Measurements from ENCODE around the gene TBC1D19.
A peak's percentile ranks its signal among the peaks of the same experiment; 100 is the strongest.

TBC1D19 gene

DNA sequence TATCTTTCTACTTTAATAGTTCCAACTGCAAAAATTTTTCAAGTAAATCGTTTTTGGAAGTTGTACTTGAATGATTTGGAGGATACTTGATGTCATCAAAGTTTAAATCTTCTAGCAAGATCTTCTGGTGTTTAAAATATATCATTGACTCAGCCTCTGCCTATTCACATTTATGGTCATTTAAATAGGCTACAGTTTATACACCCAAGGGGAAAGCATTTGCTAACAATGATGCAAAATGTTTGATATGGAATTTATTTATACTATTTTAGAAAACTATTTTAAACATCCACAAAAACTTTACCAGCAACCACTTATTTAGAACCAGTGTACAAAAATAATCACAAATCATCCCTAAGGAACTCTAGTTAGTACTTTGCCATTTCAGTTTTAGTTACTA is 153.5 kb downstream of the TBC1D19 start:
- no peak for DNase-seq

DNA sequence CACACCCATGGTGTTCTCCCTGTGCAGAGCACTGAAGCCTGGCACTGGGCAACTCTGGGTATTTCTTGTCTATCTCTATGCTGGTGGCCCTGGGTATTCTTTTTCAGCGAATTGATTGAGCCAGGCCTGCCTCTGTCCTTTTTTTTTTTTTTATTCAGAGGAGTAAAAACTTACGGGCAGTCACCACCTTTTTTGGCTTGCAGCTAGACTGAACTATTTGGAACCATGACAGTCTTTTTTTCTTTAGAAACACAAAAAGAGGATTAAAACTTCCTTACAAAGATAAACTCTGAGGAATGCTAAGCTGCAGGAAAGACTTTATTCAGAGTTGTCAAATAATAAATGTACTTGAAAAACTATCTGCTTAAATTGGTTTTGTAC is 157.6 kb downstream of the TBC1D19 start:
- DNase-seq, result no peak

DNA sequence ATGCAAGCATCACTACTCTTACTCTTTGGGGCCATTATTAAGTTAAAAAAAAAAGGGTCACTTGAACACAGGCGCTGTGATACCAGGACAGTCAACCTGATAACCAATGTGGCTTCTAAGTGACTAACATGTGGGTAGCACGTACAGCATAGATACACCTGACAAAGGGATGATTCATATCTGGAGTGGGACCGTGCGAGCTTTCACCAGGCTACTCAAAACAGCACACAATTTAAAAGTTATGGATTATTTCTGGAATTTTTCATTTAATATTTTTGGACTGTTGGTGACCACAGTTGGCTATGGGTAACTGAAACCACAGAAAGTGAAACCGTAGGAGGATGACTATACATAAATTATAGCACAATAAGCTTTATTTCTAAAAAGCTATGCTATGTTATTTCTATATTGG is 162.9 kb downstream of the TBC1D19 start:
- no peak for DNase-seq

DNA sequence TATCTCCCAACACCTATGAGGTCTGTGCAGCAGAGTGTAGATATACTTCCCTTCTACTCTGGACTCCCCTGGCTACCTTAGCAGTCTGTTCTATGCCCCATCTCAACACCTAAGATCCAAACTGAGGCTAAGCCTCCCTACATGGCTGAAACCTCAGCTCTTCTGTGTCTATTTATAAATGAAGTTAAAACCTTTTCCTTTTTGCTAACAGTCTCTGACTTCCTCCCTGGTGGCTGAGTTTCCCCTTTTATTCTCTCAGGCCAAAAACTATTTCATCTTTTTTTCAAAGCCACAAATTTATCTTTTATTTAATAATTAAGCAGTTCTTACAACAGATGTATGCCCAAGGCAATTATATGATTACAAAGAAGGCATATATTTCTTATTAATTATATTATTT is 164.9 kb downstream of the TBC1D19 start:
- DNase-seq, result no peak

DNA sequence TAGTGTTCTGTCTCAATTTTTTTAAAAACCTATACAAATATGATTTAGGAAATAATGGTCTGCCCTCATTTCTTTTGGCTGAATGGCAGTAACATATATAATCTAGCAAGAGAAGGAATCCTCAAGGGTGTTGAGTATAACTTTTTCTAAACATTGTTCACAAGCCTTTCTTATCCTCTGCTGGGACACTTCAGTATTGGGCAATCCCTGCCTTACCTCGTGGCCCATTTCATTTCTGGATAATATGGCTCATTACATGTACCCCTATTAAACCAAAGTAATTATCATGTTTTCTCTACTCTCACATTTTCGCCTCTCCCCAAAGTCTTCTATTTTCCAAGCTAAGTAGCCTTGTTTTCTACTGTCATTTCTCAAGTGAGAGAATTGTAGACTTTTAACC is 166.0 kb downstream of the TBC1D19 start:
- DNase-seq, result no peak

DNA sequence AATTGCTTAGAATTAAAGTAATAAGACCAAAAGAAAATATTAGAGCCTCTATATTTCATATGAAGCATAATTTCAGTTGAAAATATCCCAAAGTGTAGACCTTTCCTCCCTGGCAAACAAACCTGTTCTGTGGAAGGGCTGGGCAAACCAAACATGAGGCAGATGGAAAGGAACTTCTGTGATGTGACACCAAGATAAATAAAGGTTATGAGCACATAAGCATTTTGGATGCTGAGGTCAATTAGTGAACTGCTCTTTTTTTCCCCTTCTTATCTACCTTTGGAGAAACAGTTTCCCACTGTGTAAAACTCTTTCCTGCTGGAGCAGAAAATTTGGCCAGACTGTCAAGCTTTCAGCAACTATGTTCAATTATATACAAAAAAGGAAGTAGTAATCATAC is 167.1 kb downstream of the TBC1D19 start:
- DNase-seq, result peak; percentile 1 to 5

DNA sequence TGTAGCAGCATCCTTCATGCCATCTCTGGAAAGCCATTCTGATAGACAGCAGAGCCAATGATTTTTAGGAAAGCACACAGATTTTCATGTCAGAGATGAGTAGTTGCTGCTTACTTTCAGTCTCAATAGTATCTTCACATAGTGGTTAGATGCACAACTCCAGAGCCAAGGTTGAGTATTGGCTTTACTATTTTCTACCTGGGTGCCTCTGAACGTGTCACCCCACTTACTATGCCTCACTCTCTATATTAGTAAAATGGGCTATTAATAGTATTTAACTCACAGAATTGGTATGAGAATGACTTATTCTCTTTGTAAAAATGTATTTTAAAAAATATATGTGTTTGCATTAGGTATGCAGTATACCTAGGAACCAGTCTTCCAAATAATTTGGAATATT is 168.0 kb downstream of the TBC1D19 start:
- no peak for DNase-seq

DNA sequence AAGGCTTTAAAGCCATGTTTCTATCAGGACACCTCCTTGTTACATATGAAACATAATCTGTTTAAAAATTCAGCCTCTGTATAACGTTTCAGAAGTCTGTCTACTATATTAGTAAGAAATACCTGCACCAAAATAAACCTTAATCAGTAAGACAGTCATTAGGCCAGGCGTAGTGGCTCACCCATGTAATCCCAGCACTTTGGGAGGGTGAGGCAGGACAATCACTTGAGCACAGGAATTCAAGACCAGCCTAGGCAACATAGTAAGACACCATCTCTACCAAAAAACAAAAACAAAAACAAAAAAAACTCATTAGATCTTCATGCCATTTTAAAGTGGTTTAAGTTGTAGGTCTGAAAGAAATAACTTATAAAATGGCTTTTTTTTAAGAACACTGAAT is 169.3 kb downstream of the TBC1D19 start:
- no peak for DNase-seq

DNA sequence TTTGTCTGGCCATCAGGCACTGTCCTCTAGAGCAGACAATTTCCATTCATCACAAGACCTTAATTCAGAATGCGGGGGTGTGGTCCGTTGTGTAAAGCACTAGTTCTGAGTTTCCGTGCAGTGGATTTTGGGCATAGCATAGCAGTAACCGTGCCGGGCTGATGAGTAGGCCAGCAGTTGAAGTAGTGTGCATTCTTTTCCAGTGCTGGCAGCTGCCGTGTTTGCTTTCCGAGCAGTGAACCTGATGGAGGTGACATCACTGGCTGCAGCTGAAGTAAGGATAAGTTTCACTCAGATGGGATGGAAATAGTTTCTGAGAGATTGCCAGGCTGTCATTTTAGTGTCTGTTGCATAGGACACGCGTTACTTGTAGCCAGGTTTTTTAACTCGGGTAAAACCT is 169.7 kb downstream of the TBC1D19 start:
- DNase-seq, result peak; percentile 19 to 41

DNA sequence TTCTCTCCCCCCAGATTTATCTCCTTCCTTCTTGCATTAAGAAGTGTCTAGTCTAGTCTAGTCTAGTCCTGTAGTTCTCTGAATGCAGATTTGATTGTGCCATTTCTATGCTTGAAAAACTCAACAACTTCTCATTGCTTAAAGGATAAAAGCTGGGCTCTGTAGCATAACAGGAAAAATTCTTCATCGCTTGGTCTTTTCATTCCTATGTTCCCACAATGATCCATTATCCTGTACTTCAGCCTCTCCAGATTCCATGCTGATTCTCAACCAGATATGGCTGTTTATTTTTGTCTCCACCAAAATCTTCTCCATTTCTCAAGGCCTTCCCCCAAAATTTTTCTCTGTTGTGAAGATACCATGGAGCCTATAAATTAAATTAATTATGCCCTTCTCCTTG is 173.9 kb downstream of the TBC1D19 start:
- no peak for DNase-seq

DNA sequence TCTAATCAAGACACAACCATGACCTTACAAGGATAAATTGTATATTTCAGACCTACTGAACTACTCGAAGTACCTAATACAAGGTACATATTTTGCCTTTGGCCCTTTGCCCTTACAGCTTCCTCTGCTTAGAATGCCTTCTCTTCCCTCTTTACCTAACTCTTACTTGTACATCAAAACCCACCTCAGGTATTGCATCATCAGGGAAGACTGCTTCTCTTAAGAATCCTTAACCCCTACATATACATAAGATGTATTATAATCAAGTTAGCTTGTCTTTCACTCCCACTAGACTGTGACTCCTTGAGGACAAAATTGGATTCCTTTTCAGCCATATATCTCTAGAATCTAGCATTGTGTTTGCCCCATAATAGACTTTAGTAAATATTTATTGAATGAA is 175.0 kb downstream of the TBC1D19 start:
- DNase-seq, result no peak

DNA sequence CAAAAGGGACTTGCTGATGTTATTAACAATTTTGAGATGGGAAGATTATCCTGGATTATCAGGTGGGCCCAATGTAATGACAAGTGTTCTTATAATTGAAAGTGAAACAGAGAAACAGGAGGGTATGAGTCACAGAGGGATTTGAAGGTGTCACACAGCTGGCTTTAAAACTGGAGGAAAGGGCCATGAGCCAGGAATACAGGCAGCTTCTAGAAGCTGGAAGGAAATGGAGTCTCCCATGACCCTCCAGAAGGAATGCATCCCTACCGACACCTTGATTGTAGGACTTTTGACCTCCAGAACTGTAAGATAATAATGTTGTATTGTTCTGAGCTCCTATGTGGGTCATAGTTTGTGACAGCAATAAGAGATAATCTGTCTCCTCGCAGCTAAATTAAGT is 178.8 kb downstream of the TBC1D19 start:
- DNase-seq, result no peak

DNA sequence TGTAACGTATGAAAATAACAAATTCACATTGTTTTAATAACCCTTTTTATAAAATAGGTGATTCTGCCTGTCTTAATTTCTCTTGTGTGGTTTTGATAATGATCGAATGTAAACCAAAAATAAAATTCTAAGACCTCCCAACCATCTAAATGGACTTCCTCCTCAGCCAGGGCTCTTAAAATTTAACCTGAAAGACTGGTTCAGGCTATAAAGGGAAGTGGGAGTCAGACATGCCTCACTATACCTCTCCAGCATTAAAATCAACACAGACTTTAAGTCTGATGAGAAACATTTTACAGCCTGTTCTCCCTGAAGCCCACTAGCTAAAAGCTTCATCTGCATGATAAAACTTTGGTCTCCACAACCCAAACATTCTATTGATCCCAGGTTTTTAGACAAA is 179.2 kb downstream of the TBC1D19 start:
- no peak for DNase-seq

DNA sequence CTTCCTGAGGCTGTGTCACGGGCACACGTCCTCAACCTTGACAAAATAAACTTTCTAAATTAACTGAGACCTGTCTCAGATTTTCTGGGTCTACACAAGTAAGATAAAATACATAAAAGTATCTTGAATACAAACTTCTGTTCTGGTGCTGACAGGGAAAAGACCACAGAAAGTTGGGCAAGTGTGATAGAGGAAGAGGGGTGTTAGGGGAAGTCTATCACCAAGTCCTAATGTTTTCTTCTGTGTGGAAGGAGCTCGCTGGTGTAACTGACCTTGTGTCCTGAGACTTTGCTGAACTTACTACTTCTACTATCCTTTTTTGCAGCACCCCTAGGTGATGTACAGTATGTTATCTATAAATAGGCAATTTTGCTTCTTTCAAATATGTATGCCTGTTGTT is 179.8 kb downstream of the TBC1D19 start:
- DNase-seq, result no peak

DNA sequence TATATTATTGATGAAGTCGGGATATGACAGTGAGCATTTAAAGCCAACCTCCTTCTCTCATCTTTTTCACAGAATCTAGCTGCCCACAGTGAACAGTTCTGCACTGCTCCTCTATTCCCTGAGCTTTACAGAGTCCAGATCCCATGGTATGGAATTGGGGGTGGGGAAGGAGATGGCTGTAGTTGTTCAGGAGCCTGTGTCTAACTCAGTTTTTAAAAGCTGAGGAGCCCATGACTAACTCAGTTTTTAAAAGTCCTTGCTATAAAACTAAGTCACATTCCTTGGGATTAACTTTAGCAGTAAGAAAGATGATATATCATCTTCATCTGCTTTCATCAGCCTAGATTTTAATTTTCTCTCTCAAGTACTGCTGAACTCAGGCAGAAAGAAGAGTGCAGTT is 180.3 kb downstream of the TBC1D19 start:
- DNase-seq, result no peak

DNA sequence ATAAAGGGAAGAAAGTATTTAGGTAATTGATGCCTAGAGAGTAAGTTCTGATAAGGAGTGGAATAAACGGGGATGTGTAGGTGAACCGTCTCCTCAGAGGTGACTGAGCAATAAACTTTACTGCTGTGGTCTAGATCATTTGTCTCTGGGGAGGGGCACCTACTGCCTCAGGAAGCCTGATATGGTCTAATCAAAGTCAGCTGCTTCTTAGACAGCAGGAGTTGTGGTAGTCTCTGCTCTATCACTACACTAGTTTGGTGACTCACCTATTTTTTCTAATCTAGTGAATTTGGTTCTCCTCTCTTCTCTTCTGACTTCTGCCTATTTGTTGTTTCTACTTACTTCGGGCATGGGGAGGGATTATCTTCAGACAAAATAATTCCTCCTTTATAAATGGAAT is 181.6 kb downstream of the TBC1D19 start:
- no peak for DNase-seq

DNA sequence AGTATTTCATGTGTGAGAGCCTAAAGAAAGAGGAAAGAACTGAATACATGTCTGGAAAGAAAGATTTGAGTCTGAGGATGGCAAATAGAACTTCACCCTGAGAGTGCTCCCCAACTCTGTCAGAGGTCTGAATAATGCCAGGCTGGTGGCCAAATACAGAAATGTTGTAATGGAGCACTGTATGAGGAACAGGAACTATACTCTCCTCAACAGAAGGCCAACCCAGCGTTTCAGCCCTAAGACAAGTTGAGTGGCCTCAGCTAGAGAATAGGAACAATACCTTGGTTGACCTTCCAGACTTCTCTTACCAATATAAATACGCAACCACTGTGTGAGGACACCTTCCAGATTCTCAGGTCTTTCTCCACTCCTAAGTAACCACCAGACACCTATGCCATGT is 182.3 kb downstream of the TBC1D19 start:
- DNase-seq, result no peak

DNA sequence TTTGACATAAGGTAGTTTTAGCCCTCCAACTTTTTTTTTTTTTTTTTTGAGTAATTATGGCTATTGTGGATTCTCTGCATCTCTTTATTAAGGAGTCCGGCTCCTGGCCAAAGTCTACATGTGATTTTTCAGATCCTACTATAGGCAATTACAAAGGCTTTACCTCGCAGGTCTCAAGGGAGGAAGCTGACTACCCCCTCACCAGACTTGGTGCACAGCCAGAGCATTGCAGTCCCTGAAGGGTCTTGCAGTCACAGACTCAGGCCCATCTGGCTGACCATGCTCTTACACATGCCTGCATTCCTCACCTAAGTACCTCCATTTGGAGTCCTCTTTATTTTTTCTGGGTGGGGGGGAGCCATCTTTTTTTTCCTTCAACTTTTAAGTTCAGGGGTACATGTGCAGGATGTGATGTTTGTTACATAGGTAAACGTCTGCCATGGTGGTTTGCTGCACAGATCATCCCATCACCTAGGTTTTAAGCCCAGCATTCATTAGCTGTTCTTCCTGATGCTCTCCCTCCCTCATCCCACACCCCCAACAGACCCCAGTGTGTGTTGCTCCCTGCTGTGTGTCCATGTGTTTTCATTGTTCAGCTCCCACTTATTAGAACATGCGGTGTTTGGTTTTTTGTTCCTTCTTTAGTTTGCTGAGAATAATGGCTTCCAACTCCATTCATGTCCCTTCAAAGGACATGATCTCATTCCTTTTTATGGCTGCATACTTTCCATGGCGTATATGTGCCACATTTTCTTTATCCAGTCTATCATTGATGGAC is 188.4 kb downstream of the TBC1D19 start:
- no peak for DNase-seq

DNA sequence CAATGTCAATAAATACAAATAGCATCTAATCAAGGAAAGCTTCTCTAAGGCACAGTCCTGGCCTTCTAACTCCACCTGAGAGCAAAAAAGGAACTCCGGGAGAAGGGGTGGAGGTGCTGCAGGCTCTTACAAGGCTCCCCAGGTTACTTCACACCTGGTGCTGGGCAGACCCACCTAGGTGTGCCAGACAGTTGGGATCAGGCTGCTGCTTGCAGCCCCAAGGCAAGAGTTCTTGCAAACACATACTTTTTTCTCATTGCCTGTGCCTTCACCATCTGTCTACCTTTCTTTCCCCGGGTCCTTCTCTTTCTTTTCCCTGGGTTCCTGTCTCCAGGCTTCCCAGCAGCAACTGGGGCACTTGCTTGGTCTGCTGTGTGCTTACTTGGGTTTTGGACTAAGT is 195.3 kb downstream of the TBC1D19 start:
- no peak for DNase-seq

DNA sequence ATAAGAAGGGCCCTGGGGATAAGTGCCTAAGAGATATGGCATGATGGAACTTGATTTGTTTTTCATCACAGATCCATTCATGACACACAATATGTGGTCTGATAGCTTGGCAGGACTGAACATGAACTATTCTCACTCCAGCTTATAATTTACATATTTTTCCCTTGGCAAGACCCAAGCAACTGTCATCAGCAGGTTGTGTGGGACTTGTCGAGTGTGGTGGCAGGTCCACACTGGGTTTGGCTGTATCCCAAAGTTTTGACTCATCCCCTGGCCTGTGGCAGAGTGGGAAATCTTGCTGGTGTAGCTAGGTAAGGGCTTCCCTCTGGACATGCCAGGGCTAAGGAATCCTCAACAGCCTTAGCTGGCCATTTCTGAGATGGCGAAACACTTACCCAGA is 195.8 kb downstream of the TBC1D19 start:
- DNase-seq, result no peak

DNA sequence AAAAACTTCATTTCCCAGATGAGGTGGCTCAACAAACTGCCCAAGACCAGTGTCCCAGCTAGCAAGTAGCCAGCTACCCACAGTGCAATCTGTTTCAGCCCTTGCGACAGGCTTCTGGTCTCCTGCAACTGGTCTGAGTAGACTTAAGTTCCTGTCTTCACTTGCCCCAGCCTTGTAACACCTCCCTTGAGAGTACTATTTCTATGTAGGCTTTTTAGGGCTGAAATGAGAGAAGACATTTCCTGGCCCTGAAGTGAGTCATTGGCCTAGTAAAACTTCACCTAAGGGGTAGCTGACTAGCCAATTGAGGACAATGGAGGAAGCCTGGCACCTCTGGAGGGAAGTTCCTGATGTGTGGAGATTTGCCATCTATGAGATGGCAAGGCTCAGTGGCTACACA is 196.7 kb downstream of the TBC1D19 start:
- DNase-seq, result no peak

DNA sequence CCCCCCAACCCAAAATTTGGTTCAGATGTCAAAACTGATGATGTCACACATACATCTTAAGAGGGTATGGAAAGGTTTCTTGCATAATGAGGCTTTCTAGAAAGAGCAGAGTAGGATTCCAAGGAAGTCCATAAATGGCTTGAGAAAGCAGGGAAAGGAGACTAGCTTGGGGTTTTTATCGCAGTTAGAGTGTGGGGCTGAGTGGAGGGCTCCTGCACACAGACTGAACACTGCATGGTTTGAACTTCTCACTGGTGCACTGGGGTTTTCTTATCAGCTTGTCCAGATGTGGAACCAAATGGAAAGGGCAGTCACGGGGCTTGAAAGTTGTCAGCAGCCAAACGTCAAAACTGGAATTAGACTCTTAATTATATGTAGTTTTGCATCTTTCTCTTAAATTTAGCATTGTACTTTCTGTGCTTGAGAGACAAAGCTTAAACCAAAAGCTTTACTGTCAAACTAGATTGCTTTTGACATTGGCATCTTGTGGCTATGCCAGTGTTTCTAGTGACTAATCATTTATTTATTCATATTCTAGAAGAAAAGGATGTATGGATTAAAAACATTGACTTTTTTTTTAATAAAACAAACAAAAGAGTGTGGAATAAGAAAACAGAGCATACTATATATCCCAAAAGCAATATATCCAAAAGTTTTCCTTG is 198.4 kb downstream of the TBC1D19 start:
- DNase-seq, result no peak

DNA sequence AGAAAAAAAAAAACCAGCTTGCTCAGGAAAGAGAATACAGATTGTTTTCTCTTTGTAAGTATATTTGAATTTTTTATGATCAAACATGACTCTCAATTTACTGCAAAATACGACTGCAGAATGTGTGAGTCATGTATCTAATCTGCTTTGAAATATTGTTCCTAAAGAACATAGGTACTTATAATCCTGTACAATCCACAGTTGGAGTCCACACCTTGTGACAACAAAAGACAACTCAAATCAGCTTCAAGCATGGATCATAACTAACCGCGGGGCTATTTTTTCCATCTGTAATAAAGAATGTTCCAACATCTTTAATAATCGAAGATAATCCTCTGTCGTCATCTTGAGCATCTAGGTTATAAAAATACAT is 198.9 kb downstream of the TBC1D19 start:
- DNase-seq, result no peak

DNA sequence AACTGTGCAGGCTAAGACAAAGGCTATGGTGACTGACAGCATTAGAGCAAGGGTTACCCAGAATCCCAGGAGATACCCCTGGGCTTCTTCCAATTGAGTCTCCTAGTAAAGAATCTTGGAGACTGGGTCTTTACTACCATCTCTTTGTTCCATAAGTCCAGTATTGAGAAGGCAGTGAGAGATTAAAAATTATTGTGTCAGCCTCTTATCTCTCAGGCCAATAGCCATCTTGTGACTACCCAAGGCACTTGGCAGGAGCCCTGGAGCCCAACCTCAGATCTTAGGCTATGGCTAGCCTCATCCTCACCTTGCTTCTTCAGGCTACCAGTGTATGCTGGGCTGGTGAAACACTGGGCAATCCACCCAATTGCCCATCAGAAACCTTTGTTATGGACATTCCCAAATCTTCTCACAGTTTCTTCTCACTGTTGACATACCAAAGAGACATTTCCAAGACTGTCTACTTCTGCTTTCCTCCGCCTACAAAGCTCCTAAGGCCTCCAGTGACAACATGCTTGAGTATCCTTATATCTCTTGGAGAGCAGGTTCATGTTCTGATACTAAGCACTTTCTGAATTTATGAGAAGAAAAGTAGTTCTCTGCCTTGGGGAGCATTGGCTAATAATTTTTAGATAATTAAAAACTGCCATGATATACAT is 200.5 kb downstream of the TBC1D19 start:
- no peak for DNase-seq

DNA sequence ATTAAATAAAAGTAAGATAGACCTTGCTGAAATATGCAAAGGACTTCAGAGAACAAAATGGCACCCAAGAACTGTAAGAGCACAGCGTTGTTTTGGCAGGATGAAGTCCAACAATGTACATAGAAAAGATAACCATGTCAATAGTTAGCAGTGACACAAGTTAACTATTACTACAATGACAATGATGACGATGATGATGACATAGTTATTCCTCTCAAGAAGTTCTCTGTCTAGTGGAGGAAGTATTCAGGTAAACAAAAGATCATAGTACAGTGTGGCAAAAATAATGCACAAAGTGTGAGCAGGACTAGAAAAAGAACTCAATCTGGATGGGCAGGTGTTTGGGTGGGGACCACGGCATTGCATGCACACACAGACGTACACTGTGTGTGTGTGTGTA is 201.4 kb downstream of the TBC1D19 start:
- no peak for DNase-seq
